ENCODE measurements around the gene DNPH1. TPM values are rescaled to one million over a fixed set of nuclear protein-coding genes. Genes with fewer than 3 reads are reported as not detected.

Gene DNPH1
- total and polyA plus RNA-seq, 9 donors, result 13.6 to 120 (median 44.7) TPM

DNA sequence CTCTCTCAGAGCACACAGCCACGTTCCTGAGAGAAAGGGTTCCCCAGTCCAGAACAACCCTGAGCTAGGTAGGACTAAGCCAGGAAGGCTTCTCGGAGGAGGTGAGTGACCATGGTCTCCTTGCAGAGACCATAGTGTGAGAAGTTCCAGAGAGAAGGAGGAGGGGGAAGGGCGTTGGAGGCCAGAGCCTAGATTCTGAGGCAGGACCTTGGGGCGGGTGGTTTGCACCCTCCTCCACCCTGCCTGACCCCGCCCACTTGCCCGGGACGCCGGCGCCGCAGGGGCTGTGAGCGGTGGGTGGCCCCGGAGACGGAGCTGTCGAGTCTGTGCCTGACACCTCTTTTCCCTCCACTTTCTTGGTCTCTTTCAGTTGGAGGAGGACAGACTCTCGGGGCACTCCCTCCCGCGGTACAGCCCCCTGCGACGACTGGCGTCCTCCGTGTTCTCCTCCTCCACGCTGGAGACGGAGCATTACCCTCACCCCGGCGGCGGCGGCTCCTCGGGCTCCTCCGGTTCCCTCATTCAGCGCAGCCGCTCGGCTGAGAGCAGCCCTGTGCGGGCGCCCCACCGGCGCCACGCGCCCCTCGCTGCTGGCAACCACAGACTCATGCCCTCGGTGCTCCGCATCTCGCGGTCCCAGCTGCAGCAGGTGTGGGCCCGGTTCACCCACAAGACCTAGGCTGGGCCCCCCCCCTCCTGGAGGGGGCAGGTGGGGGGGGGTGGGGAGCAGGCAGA lies 40.2 kb upstream of the DNPH1 start:
- no peak for DNase-seq
- H3K9me3 ChIP-seq, result no peaks in the 10 kb centered on the region
- H3K36me3 ChIP-seq, result no peaks in the 10 kb centered on the region
- 3 to 6% (median 3%) methylated on average over 39 to 44 of the region's 44 CpGs for WGBS, 3 donors
- H3K27me3 ChIP-seq, result no peaks in the 10 kb centered on the region
- intact Hi-C loops (cut with DNase I), result loop anchor here in 2 of 4 donors (10.0 kb wide), 2 partner anchors 225 to 235 kb away; no protein-coding TSS in a partner anchor
- H3K4me1 ChIP-seq (ENCODE audit: insufficient read depth), result peaks cover 3% of the 10 kb centered on the region
- TF ChIP-seq, protein P1, sequence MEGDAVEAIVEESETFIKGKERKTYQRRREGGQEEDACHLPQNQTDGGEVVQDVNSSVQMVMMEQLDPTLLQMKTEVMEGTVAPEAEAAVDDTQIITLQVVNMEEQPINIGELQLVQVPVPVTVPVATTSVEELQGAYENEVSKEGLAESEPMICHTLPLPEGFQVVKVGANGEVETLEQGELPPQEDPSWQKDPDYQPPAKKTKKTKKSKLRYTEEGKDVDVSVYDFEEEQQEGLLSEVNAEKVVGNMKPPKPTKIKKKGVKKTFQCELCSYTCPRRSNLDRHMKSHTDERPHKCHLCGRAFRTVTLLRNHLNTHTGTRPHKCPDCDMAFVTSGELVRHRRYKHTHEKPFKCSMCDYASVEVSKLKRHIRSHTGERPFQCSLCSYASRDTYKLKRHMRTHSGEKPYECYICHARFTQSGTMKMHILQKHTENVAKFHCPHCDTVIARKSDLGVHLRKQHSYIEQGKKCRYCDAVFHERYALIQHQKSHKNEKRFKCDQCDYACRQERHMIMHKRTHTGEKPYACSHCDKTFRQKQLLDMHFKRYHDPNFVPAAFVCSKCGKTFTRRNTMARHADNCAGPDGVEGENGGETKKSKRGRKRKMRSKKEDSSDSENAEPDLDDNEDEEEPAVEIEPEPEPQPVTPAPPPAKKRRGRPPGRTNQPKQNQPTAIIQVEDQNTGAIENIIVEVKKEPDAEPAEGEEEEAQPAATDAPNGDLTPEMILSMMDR (IDR thresholded peaks at IDR 0.05), result no peak
- no peak for TF ChIP-seq POLR2A (IDR thresholded peaks at IDR 0.05)
- no peak for TF ChIP-seq EP300 (IDR thresholded peaks at IDR 0.05)
- no peak overlapping the region for H3K27ac ChIP-seq
- peak overlapping the region; percentile 31 for H3K4me3 ChIP-seq

DNA sequence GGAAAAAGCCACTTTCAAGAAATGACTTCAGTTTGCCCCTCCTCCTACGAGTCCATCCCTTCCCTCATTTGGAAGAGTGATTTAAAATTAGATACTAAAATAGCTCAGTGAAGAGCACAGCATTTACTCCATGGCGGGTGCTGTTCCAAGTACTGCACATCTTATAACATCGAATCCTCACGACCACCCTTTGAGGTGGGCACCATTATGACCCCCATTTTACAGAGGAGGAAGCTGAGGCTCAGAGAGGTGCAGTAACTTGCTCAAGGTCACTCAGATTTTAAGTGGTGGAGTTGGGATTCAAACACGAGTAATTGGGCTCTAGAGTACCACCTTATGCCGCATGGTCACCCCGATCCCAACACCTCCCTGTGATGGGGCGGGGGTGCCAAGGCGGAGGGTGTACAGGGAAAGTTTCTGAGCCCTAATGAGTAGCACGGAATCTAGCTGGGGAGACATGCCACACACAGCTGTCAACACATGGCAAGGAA lies 39.5 kb upstream of the DNPH1 start:
- DNase-seq, result no peak
- H3K36me3 ChIP-seq, result no peaks in the 10 kb centered on the region
- no peaks in the 10 kb centered on the region for H3K9me3 ChIP-seq
- 66 to 68% (median 68%) methylated on average over 10 of the region's 10 CpGs for WGBS, 3 donors
- no peak overlapping the region for H3K4me3 ChIP-seq
- H3K27me3 ChIP-seq, result no peaks in the 10 kb centered on the region
- peaks cover 3% of the 10 kb centered on the region for H3K4me1 ChIP-seq (ENCODE audit: insufficient read depth)
- no peak for TF ChIP-seq POLR2A (IDR thresholded peaks at IDR 0.05)
- TF ChIP-seq, protein P1 (IDR thresholded peaks at IDR 0.05), result no peak
- no peak overlapping the region for H3K27ac ChIP-seq
- intact Hi-C loops (cut with DNase I), result loop anchor here in 2 of 4 donors (10.0 kb wide), 2 partner anchors 226 to 236 kb away; no protein-coding TSS in a partner anchor

DNA sequence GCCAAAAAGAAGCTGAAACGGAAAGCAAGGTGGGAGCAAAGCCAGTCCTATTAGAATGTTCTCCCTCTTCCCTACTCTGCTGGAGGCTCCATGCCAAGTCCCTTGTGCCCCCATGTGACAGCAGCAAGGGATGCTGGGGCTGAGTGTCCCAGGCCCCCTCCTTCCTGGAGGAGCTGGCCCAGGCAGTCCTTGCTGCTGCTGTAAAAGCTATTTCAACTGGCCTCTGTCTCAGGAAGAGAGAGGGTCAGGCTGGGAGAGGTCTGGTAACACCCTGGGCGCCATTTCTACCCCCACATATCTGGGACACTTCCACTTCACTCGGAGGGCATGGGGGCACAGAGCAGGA lies 39.0 kb upstream of the DNPH1 start:
- Histone ChIP-seq H3K27ac (no peak overlapping the region), H3K27me3 (no peaks in the 10 kb centered on the region), H3K9me3 (no peaks in the 10 kb centered on the region), H3K36me3 (no peaks in the 10 kb centered on the region), H3K4me3 (no peak overlapping the region), H3K4me1 (ENCODE audit: insufficient read depth) (peaks cover 3% of the 10 kb centered on the region)
- TF ChIP-seq POLR2A (IDR thresholded peaks at IDR 0.05) (no peak), EP300 (IDR thresholded peaks at IDR 0.05) (no peak)
- TF ChIP-seq, protein P1 (IDR thresholded peaks at IDR 0.05), result no peak
- WGBS, 3 donors, result 66 to 76% (median 71%) methylated on average over 3 of the region's 3 CpGs
- no peak for DNase-seq
- intact Hi-C loops (cut with DNase I), result loop anchor here in 2 of 4 donors (10.0 kb wide), 2 partner anchors 226 to 236 kb away; no protein-coding TSS in a partner anchor

DNA sequence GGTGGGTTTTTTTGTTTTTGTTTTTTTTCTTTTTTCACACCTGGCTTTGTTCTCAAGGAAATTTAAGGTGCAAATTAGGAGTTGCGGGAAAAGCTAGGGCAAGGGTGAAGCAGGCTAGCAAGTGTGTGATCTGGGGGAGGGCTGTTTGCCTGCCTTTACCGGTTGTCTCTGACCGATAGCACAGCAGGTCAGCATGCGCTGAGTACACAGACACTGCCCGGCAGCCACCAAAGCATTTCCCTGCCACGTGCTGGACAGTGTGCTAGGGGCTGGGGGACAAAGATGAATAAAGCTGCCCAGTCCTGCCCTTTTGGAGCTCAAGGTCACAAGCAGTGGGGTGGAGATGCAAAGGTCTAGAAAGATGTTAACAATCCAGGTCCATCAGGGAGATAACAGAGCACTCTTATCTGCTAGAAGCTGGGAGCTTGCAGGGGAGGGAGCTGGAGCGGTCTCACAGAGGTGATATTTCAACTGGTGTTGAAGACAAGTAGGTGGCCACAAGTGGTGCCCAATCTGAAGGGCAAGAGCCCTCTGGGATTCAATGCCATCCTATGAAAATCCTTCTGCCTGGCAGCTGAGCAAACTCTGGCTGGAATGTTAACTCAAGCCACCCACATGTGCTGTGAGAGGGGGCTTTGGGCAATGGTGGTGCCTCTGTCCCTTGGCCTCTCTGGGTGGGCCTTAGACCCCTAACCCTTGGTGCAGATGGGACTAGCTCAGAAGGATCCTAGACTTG lies 38.5 kb upstream of the DNPH1 start:
- WGBS, 3 donors, result 61 to 69% (median 68%) methylated on average over 7 of the region's 7 CpGs
- no peak for DNase-seq
- Histone ChIP-seq H3K4me3 (no peak overlapping the region), H3K9me3 (no peaks in the 10 kb centered on the region), H3K27me3 (no peaks in the 10 kb centered on the region), H3K27ac (no peak overlapping the region), H3K4me1 (ENCODE audit: insufficient read depth) (peaks cover 3% of the 10 kb centered on the region), H3K36me3 (no peaks in the 10 kb centered on the region)
- intact Hi-C loops (cut with DNase I), result loop anchor here in 2 of 4 donors (10.0 kb wide), 2 partner anchors 227 to 237 kb away; no protein-coding TSS in a partner anchor
- TF ChIP-seq EP300 (IDR thresholded peaks at IDR 0.05), result no peak
- TF ChIP-seq POLR2A (IDR thresholded peaks at IDR 0.05), result no peak
- TF ChIP-seq, protein P1 (IDR thresholded peaks at IDR 0.05), result no peak

Measured in ovary (tissue), 9 donors.